Measurements from ENCODE around the gene POLG. TPM values are rescaled to one million over a fixed set of nuclear protein-coding genes. Genes with fewer than 3 reads are reported as not detected.

The POLG gene
- total RNA-seq, 1 experiment from 2014 or later = 60.3 TPM

- TF ChIP-seq CTCF (conservative IDR thresholded peaks at IDR 0.05) = no peak
- no peak overlapping the region for H3K27ac ChIP-seq (ENCODE audit: insufficient read length, low read depth, low read length)
Observed at GRCh38 chr15:89360294-89360971, 25.8 kb upstream of the POLG start.

More at GRCh38 chr15:89360294-89360971, 25.8 kb upstream of the POLG start:
- no CpG with 5 or more reads among the region's 31 CpGs for WGBS (ENCODE audit: extremely low coverage, insufficient read length, low lambda C conversion rate)
- H3K27ac Mint-ChIP-seq = no peak overlapping the region; a peak in 1 of 7 replicates
- H3K9me3 Mint-ChIP-seq = peaks cover 4% of the 10 kb centered on the region in 2 experiments; a peak in 2 of 5 replicates
- Histone ChIP-seq H3K56ac (ENCODE audit: insufficient read length, low read depth, low read length) (no peak overlapping the region), H2BK5ac (ENCODE audit: insufficient read length, low read length) (no peak overlapping the region), H3K9me3 (ENCODE audit: control insufficient read depth, low read depth, low read length) (no peaks in the 10 kb centered on the region), H3K23me2 (ENCODE audit: insufficient read length, low read depth, low read length, poor library complexity, severe bottlenecking) (no peaks in the 10 kb centered on the region), H3K27me3 (ENCODE audit: insufficient read depth, low read length) (peaks cover 86% of the 10 kb centered on the region), H2AK5ac (ENCODE audit: insufficient read length, low read length) (no peak overlapping the region), H2BK20ac (ENCODE audit: low read depth, low read length, poor library complexity, severe bottlenecking) (no peak overlapping the region), H3K4me1 (ENCODE audit: insufficient read depth, low read length) (no peaks in the 10 kb centered on the region), H4K20me1 (ENCODE audit: control insufficient read depth, insufficient read depth, insufficient read length) (no peaks in the 10 kb centered on the region), H3K18ac (ENCODE audit: insufficient read length, low read depth, low read length) (no peak overlapping the region), H4K5ac (ENCODE audit: insufficient read length, low read depth, low read length) (no peak overlapping the region), H2BK12ac (ENCODE audit: insufficient read length, low read depth, low read length) (no peak overlapping the region), H2AFZ (ENCODE audit: low read length) (no peak overlapping the region), H2BK15ac (ENCODE audit: low read depth, low read length) (no peak overlapping the region), H3T11ph (ENCODE audit: low read length) (no peak overlapping the region), H3K79me2 (ENCODE audit: insufficient read depth, low read length) (no peaks in the 10 kb centered on the region), H3K4ac (ENCODE audit: low read depth, low read length) (no peak overlapping the region), H3K23ac (ENCODE audit: insufficient read length, low read depth, low read length) (no peak overlapping the region), H2BK120ac (ENCODE audit: low read depth, low read length, poor library complexity, severe bottlenecking) (no peak overlapping the region), H3K9ac (ENCODE audit: extremely low read depth, insufficient read length, low read length) (no peak overlapping the region), H3K79me1 (ENCODE audit: insufficient read depth, low read depth, low read length, poor library complexity, severe bottlenecking) (no peaks in the 10 kb centered on the region), H3K14ac (ENCODE audit: insufficient read depth, low read length) (no peak overlapping the region), H4K8ac (replicated peaks; ENCODE audit: insufficient read length, low read depth, low read length) (no peak overlapping the region), H4K91ac (ENCODE audit: insufficient read length, low read depth, low read length) (no peak overlapping the region), H3K4me2 (ENCODE audit: insufficient read depth, insufficient read length, low read length) (no peak overlapping the region)
- DNase-seq = peak; percentile 67
- H3K36me3 Mint-ChIP-seq (ENCODE audit: insufficient read depth in 1 of 3, low read depth in 3 of 3) = no peaks in the 10 kb centered on the region
- peaks cover 27% of the 10 kb centered on the region in 2 experiments for H3K4me1 Mint-ChIP-seq
- H3K27me3 Mint-ChIP-seq (ENCODE audit: low read depth) = peaks cover 100% of the 10 kb centered on the region
- peak overlapping the region in 1 of 2 experiments; percentile 14; a peak in 1 of 5 replicates for H3K4me3 Mint-ChIP-seq
